ENCODE results near the gene TARDBP. TPM values are rescaled to one million over a fixed set of nuclear protein-coding genes. Genes with fewer than 3 reads are reported as not detected.
"Not testable (repeated sequence)": the region's sequence is repeated elsewhere in the genome, so short reads cannot be mapped to it uniquely, and the experiment has no call there.

Gene TARDBP
- total RNA-seq, 1 donor from 2014 or later = 117 TPM

DNA sequence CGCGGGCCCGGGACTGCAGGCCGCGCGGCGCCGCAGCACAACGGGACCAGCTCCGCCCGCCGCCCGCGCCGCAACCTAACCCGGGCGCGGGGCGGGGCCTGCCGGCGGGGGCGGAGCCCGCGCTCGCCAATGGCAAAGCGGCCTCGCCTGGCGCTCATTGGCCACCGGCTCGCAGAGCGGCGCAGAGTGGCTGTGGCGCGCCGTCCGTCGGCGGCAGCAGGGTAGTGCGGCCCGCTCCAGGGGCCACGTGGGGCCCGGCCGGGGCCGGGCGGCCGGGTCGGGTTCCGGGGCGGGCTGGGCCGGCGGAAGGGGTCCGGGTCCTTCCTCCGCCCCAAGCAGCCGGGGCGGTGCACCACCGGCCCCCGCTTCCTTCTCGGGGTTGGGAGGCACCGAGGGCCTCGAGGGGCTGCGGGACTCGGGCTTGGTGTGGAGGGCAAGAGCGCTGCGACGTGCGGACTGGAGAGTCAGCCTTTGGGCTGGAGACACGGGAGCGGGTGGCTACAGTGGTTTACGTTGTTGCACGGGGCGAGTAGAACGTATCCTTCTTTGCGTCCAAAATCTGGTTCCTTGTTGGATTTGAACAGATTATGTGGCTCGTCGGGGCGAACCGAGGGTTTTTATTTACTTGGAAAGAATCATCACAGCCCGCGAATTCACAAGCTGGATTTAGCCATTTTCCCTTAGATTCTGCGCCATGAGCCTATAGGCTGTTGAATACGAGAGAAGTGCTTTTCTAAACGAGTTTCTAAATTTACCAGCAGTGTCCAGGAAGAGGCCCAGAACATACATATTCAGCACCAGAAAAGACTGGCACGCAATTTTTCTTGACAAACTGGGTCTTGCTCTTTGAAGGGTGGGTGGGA, 47.7 kb downstream of the TARDBP start, which contains the start of gene SRM:
SRM (minus strand) TSS at position 51 of the 863 bp plus-strand sequence. CDS start 75 bp downstream, outside the sequence.
- TF ChIP-seq, protein P1, sequence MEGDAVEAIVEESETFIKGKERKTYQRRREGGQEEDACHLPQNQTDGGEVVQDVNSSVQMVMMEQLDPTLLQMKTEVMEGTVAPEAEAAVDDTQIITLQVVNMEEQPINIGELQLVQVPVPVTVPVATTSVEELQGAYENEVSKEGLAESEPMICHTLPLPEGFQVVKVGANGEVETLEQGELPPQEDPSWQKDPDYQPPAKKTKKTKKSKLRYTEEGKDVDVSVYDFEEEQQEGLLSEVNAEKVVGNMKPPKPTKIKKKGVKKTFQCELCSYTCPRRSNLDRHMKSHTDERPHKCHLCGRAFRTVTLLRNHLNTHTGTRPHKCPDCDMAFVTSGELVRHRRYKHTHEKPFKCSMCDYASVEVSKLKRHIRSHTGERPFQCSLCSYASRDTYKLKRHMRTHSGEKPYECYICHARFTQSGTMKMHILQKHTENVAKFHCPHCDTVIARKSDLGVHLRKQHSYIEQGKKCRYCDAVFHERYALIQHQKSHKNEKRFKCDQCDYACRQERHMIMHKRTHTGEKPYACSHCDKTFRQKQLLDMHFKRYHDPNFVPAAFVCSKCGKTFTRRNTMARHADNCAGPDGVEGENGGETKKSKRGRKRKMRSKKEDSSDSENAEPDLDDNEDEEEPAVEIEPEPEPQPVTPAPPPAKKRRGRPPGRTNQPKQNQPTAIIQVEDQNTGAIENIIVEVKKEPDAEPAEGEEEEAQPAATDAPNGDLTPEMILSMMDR (IDR thresholded peaks at IDR 0.05) = peak; percentile 64
- Mint-ChIP-seq H3K9me3 (ENCODE audit: unreplicated experiment) (no peaks in the 10 kb centered on the region), H3K36me3 (ENCODE audit: unreplicated experiment) (peaks cover 11% of the 10 kb centered on the region), H3K27me3 (ENCODE audit: unreplicated experiment) (no peaks in the 10 kb centered on the region), H3K27ac (ENCODE audit: unreplicated experiment) (peak within 1 kb of the TSS; percentile 90), H3K4me3 (ENCODE audit: unreplicated experiment) (peak within 1 kb of the TSS; percentile 94), H3K4me1 (ENCODE audit: unreplicated experiment) (peaks cover 16% of the 10 kb centered on the region)
- peak; percentile 95 for DNase-seq (ENCODE audit: extremely low spot score, unreplicated experiment)

GRCh38 chr1:11061652-11062365, 49.4 kb downstream of the TARDBP start:
- no peaks in the 10 kb centered on the region for H3K27me3 Mint-ChIP-seq (ENCODE audit: unreplicated experiment)
- no peak for DNase-seq (ENCODE audit: extremely low spot score, unreplicated experiment)
- no peak overlapping the region for H3K4me3 Mint-ChIP-seq (ENCODE audit: unreplicated experiment)
- H3K9me3 Mint-ChIP-seq (ENCODE audit: unreplicated experiment) = no peaks in the 10 kb centered on the region
- H3K4me1 Mint-ChIP-seq (ENCODE audit: unreplicated experiment) = peaks cover 16% of the 10 kb centered on the region
- TF ChIP-seq, protein P1 (IDR thresholded peaks at IDR 0.05) = no peak
- peaks cover 24% of the 10 kb centered on the region for H3K36me3 Mint-ChIP-seq (ENCODE audit: unreplicated experiment)
- H3K27ac Mint-ChIP-seq (ENCODE audit: unreplicated experiment) = peak overlapping the region; percentile 50

DNA sequence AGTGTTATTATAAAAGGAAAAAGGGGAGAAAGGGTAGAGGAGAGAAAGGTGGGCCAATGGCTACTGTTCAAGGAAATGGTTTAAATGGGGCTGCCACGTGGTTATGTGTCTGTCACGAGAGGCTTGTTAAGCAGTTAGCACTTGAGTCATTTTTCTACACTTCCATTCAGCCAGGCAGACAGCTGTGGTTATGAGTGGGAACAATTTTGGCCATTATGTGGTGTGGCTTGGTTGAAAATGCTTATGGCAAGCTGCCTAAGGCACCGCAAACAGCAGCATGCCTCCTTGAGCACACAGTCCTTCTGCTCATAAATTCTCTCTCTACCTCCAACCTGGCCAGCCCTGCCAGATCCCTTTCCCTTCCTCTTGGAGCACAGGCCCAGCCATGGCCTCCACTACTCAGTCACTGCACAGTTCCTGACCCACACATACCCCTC, 50.5 kb downstream of the TARDBP start:
- H3K9me3 Mint-ChIP-seq (ENCODE audit: unreplicated experiment) = no peaks in the 10 kb centered on the region
- peaks cover 28% of the 10 kb centered on the region for H3K36me3 Mint-ChIP-seq (ENCODE audit: unreplicated experiment)
- no peak overlapping the region for H3K27ac Mint-ChIP-seq (ENCODE audit: unreplicated experiment)
- peaks cover 16% of the 10 kb centered on the region for H3K4me1 Mint-ChIP-seq (ENCODE audit: unreplicated experiment)
- H3K27me3 Mint-ChIP-seq (ENCODE audit: unreplicated experiment) = no peaks in the 10 kb centered on the region
- peak overlapping the region; percentile 8 for H3K4me3 Mint-ChIP-seq (ENCODE audit: unreplicated experiment)
- TF ChIP-seq, protein P1 (IDR thresholded peaks at IDR 0.05) = no peak
- DNase-seq (ENCODE audit: extremely low spot score, unreplicated experiment) = no peak

GRCh38 chr1:11063937-11064537, 51.6 kb downstream of the TARDBP start:
- not testable (repeated sequence) for H3K27me3 Mint-ChIP-seq (ENCODE audit: unreplicated experiment); H3K4me1 Mint-ChIP-seq (ENCODE audit: unreplicated experiment); H3K9me3 Mint-ChIP-seq (ENCODE audit: unreplicated experiment); DNase-seq (ENCODE audit: extremely low spot score, unreplicated experiment); H3K4me3 Mint-ChIP-seq (ENCODE audit: unreplicated experiment); H3K27ac Mint-ChIP-seq (ENCODE audit: unreplicated experiment)
- peaks cover 36% of the 10 kb centered on the region for H3K36me3 Mint-ChIP-seq (ENCODE audit: unreplicated experiment)

DNA sequence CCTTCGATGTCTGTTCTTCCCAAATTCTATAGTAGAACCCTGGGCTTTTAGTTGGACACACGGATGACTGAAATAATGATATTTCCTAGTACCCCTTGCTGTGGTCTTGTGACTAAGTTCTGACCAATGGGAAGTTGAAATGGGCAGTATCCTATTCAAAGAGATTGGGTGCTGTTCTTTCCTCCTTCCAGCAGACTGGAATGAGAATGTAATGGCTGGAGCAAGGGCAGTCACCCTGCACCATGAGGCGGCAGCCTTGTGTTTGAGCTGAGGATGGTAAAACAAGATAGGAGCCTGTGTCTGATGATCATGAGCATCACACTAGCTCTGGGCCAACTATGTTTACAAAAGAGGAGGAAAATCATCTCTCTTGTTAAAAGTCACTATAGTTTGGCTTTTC, 52.5 kb downstream of the TARDBP start:
- Mint-ChIP-seq H3K9me3 (ENCODE audit: unreplicated experiment) (no peaks in the 10 kb centered on the region), H3K4me3 (ENCODE audit: unreplicated experiment) (no peak overlapping the region), H3K27ac (ENCODE audit: unreplicated experiment) (no peak overlapping the region), H3K36me3 (ENCODE audit: unreplicated experiment) (peaks cover 42% of the 10 kb centered on the region), H3K4me1 (ENCODE audit: unreplicated experiment) (peaks cover 8% of the 10 kb centered on the region), H3K27me3 (ENCODE audit: unreplicated experiment) (no peaks in the 10 kb centered on the region)
- TF ChIP-seq, protein P1 (IDR thresholded peaks at IDR 0.05) = no peak
- no peak for DNase-seq (ENCODE audit: extremely low spot score, unreplicated experiment)
